GM21528 (cell line): ENCODE data around the gene ZDHHC6.
A peak's percentile ranks its signal among the peaks of the same experiment; 100 is the strongest.
"Not testable (repeated sequence)": the region's sequence is repeated elsewhere in the genome, so short reads cannot be mapped to it uniquely, and the experiment has no call there.

Experiments
- ATAC-seq: cut with Tn5 transposase; IDR thresholded peaks from one replicate; pipeline ENCODE4 v1.9.1; 2021; ENCODE audit warnings: mild to moderate bottlenecking, moderate library complexity; ENCODE audit not compliant: unreplicated experiment, low FRiP score

The ZDHHC6 gene, protein sequence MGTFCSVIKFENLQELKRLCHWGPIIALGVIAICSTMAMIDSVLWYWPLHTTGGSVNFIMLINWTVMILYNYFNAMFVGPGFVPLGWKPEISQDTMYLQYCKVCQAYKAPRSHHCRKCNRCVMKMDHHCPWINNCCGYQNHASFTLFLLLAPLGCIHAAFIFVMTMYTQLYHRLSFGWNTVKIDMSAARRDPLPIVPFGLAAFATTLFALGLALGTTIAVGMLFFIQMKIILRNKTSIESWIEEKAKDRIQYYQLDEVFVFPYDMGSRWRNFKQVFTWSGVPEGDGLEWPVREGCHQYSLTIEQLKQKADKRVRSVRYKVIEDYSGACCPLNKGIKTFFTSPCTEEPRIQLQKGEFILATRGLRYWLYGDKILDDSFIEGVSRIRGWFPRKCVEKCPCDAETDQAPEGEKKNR

DNA sequence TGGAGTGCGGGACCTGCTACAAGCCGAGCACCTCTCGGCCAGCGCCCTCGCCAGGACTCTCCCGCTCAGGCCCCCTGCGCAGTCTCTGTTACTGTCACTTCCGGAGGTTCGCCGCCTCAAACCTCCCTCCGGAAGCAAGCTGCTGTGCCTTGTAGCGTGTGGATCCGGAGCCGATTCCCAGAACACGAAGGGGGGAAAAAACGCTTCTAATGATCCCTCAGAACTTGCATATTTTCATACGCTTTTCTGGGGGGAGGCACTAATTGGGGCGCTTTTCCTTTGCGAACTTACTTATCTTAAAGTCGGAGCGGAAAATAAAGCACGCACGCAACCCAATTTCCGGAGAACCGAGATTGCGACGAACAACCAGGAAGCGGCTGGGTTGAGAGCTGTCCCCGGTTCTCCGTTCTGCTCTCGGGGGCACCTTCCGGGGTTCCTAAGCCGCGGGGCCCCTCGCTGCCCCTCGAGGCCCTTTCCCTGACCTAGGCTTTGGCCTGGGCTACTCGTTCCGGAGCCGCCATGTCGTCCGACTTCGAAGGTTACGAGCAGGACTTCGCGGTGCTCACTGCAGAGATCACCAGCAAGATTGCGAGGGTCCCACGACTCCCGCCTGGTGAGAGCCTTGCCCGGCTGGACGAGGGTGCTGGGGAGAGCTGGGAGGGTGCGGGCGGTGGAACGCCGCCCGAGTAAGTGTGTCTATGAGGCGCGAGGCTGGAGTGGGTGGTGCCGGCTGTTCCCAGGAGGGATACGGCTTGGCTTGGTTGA is at the start of gene ZDHHC6, which contains the start of gene VTI1A:
Gene ZDHHC6 (minus strand): TSS at position 60 of the 765 bp plus-strand sequence. CDS start 1,478 bp downstream, outside the sequence.
Gene VTI1A (plus strand): TSS at position 361 of the 765 bp plus-strand sequence. CDS start 159 bp downstream, at position 520.
- ATAC-seq = peak; percentile 94

- no peak for ATAC-seq
Measured at GRCh38 chr10:112492736-112493135, 46.0 kb upstream of the ZDHHC6 start.

DNA sequence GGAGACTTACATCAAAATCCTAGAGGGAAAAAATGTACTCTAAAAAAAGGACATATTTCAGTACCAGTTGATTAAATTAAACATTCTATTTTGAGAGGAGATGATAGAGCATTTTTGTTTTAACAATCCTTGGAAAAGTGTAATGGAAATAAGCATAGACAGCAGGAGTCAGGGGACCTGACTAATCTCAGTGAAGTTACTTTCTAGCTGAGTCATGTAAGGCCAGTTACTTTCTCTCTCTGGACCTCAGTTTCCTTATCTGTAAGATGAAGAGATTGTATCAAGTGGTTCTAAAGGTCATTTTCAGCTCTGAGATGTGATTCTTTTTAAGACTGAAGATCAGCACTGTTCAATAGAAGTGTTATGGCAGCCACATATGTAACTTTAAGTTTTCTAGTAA is 44.4 kb upstream of the ZDHHC6 start:
- ATAC-seq = no peak

DNA sequence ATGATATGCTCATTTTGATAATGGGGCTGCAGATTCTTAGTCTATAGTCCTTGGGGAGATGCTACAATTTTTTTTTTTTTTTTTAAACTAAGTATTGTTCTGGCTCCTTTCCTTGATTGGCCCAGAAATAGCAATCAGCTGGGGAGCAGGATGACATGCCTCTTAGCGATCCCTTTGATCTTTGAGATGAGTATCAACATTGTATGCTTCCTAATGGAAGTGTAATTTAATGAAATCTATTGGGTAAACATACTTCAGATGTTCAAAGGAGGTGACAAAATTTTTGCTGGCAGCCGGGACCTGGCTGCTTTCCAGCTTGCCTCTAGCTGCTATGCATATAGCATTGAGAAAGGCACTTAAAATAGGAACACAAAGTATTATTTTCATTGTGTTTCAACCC is 43.8 kb upstream of the ZDHHC6 start:
- no peak for ATAC-seq

GRCh38 chr10:112487964-112488363 is 41.2 kb upstream of the ZDHHC6 start:
- no peak for ATAC-seq

DNA sequence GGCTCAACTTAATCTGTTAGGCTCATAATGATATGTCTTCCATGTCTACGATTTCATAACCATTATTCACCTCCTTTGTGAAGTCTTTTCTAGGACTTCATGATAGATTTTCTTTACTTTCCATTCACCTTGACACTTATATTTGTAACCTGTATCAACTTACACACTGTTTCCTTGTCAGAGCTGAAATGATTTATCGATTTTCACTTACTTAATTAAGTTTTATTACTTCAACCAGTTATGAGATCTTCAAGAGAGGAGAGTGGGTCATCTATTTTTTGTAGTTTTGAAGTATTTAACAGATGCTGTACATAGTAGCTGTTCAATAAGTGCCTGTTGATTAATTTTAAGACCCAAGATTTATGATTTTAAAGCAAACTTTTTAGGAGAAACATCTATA is 37.7 kb upstream of the ZDHHC6 start:
- no peak for ATAC-seq

GRCh38 chr10:112481602-112482001 is 34.9 kb upstream of the ZDHHC6 start:
- ATAC-seq = no peak

GRCh38 chr10:112475575-112476218 is 29.0 kb upstream of the ZDHHC6 start:
- ATAC-seq = no peak

DNA sequence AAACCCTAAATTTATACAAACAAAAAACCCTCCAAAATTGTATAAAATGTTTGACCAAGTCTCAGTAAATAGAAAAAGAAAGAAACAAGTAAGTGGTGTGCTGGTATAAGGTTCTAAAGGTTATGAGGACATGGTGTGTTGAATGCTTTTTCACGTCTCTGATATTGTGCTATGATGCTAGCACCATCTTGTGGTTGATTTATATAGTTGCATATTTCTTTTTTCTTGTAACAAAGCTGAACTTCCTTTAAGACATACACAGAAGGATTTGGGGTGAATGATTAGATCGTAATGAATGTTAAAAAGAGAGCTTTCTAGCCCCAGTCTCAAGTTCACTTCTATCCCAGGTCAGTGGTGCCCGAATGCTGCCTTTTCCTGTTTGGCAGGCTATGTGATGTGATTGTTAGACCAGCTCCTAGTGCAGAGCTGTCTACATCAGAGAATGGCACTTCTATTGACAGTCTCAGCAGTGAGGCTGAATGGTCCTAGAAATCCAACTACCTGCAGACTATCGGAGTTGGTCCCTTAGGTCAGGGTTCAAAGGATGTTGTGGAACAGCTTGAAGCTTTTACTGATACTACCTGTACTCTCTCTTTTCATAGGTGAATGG is 25.3 kb upstream of the ZDHHC6 start:
- ATAC-seq = peak; percentile 63

- ATAC-seq = no peak
Measured at GRCh38 chr10:112467541-112468075, 20.9 kb upstream of the ZDHHC6 start.

DNA sequence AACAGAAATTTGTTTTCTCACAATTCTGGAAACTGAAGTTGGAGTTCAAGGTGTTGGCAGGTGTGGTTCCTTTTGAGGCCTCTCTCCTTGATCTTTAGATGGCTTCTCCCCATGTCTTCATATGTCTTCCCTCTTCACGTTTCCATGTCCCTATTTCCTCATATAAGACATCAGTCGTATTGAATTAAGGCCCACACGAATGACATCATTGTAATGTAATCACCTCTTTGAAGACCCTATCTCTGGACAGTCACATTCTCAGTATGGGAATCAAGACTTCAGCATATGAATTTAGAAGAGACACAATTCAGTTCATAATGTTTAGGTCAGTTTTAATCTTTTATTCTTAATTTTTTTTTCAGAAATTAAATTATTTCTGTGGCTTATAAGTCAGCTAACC is 20.1 kb upstream of the ZDHHC6 start:
- ATAC-seq = no peak

DNA sequence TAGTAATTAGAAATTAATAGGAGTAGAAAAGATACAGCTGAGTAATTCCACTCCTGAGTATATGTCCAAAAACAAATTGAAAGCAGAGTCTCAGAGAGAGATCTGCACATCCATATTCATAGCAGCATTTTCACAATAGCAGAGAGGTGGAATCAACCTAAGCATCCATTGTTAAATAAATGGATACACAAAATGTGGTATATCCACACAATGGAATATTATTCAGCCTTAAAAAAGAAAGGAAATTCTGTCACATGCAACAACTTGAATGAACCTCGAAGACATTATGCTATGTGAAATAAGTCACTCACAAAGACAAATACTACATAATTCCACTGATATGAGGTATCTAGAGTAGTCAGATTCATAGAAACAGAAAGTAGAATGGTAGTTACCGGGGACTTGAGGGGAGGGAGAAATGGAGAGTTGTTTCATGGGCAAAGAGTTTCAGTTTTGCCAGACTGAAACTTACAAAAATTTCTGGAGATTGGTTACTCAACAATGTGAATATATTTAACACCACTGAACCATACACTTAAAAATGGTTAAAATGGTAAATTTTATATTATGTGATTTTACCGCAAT is 18.7 kb upstream of the ZDHHC6 start:
- no peak for ATAC-seq

DNA sequence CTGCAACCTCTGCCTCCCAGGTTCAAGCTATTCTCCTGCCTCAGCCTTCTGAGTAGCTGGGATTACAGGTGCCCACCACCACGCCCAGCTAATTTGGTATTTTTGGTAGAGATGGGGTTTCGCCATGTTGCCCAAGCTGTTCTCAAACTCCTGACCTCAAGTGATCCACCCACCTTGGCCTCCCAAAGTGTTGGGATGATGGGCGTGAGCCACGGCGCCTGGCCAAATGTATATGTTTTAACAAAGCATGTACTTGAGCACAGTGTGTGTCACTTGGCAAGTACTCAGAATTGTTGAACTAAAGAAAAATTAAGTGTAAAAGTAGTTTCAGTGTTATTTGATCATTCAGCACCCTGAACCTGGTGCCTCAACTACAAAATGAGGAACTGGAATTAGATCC is 17.4 kb upstream of the ZDHHC6 start:
- not testable (repeated sequence) for ATAC-seq

DNA sequence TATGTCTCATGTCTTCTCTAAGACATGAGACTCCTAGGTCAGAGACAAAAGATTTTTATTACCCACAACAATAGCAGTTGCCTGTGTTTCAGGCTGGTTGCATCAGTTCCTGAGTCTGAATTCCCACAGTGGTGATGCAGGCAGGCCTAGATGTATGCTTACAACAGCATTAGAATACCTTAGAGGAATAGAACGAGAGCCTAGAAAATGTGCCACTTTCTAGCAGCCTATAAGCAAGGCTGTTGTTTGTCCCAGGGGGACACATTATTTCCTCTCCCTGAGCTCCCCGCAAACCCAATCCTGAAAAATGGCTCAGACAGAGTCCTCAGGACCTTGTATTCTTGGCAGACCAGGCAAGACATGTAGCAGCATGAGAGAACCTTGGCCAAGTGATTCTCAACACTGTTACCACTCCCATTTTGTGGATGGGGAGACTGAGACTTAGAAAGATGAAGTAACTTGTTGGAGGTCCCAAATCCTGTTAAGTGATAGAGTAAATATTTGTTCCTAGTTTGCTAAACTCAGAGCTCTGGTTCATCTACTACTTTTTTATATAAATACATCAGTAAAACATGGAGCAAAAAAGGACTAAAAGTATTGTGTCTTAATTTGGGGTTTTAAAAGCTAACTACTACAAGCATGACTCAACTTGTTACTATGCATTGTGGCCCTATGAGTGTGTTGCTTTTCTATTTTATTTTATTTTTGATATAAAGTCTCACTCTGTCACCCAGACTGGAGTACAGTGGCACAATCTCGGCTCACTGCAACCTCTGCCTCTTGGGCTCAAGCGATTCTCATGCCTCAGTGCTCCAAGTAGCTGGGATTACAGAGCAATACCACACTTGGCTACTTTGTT is 14.5 kb upstream of the ZDHHC6 start:
- no peak for ATAC-seq

DNA sequence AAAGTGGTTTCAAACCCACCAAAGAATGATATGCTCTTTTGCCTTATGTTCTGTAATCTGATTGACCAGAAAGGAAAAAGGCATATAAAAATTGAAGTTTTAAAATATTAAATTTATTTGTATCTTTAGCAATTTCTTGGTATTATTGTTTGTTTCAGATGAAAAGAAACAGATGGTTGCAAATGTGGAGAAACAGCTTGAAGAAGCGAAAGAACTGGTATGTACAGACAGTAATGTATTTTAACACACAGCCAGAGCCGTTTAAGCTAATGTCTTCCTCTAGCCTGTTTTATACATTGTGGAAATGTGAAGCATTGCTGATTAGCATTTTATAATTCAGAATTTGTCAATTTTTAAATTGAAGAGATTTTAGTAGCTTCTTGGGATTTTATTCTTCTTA is 13.7 kb upstream of the ZDHHC6 start:
- no peak for ATAC-seq

- no peak for ATAC-seq
Measured at GRCh38 chr10:112456533-112456932, 9.8 kb upstream of the ZDHHC6 start.

DNA sequence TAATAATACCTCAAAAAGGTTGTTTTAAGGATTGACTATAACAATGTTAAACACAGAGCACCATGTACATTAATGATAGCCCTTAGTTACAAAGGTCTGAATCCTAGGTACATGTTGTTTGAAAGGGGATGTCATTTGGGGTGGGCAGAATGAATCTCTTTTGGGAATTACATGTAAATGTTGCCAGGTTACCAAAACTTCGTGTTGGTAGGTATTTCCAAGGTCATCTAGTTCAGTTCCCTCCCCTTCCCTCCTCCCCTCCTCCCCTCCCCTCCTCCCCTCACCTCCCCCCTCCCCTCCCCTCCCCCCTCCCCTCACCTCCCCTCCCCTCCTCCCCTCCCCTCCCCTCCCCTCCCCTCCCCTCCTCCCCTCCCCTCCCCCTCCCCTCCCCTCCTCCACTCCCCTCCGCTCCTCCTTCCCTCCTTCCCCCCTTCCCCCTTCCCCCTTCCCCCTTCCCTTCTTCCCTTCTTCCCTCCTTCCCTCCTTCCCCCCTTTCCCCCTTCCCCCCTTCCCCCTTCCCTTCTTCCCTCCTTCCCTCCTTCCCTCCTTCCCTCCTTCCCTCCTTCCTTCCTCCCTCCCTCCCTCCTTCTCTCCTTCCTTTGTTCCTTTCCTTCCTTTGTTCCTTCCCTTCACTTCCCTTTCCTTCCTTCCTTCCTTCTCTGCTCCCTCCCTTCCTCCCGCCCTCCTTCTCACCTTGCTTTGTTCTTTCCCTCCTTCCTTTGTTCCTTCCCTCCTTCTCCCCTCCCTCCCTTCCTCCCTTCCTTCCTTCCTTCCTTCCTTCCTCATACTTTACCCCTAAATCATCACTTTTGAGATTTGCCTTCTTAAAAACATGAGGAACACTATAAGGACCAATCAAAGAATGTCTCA is 8.4 kb upstream of the ZDHHC6 start:
- ATAC-seq = no peak

- no peak for ATAC-seq
Measured at GRCh38 chr10:112448888-112449287, 2.2 kb upstream of the ZDHHC6 start.
